CD14-positive monocyte (primary cell): ENCODE measurements around the gene MAMLD1. TPM values are rescaled to one million over a fixed set of nuclear protein-coding genes. Genes with fewer than 3 reads are reported as not detected.

Experiments used
- DNase-seq, 3 donors: peaks; one replicate each; pipeline ENCODE4 v3.0.0-alpha.2; 2011 to 2022
- H2AFZ ChIP-seq: 2 replicates; pipeline ENCODE4 v1.6.0; 2012; ENCODE audit warnings: mild to moderate bottlenecking, low read depth, low read length, inconsistent platforms; ENCODE audit not compliant: insufficient read depth, poor library complexity, severe bottlenecking
- H3K27ac ChIP-seq, 2 donors: 1 replicate in 1 of 2; 2 replicates in 1 of 2; pipeline ENCODE4 v1.5.1; 2012 to 2013; ENCODE audit warnings: low read length in 2 of 2, control low read depth in 1 of 2, inconsistent platforms in 1 of 2, low read depth in 1 of 2, mild to moderate bottlenecking in 1 of 2
- H3K27me3 ChIP-seq, 2 donors: one replicate each; pipeline versions ENCODE4 v1.6.0 to v1.6.1; 2011 to 2013; ENCODE audit warnings: low read length in 2 of 2; ENCODE audit not compliant: control insufficient read depth in 2 of 2, insufficient read depth in 2 of 2
- H3K36me3 ChIP-seq, 2 donors: replicated peaks in 1 of 2; 1 replicate in 1 of 2; 2 replicates in 1 of 2; pipeline versions ENCODE4 v1.5.1 to v1.6.1; 2012 to 2013; ENCODE audit warnings: low read length in 2 of 2, control low read depth in 1 of 2, inconsistent platforms in 1 of 2, mild to moderate bottlenecking in 1 of 2; ENCODE audit not compliant: insufficient read depth in 2 of 2, control insufficient read depth in 1 of 2
- H3K4me1 ChIP-seq, 2 donors: 1 replicate in 1 of 2; 2 replicates in 1 of 2; pipeline versions ENCODE4 v1.5.1 to v1.6.1; 2012 to 2013; ENCODE audit warnings: low read length in 2 of 2, control low read depth in 1 of 2, inconsistent platforms in 1 of 2, mild to moderate bottlenecking in 1 of 2, moderate library complexity in 1 of 2; ENCODE audit not compliant: insufficient read depth in 2 of 2, control insufficient read depth in 1 of 2
- H3K4me2 ChIP-seq: replicated peaks from 2 replicates; pipeline ENCODE3; 2012; ENCODE audit warnings: low read length, moderate library complexity, mild to moderate bottlenecking; ENCODE audit not compliant: poor library complexity, severe bottlenecking; ENCODE audit errors: extremely low read depth
- H3K4me3 ChIP-seq, 3 experiments: fragments of 200-600 bp in 1 of 3; sonication (generic) in 1 of 3; replicated peaks in 1 of 3; 1 replicate in 2 of 3; 2 replicates in 1 of 3; pipeline ENCODE4 v1.5.1; 2011 to 2013; ENCODE audit warnings: low read length in 3 of 3, mild to moderate bottlenecking in 3 of 3, control low read depth in 2 of 3, low read depth in 2 of 3, inconsistent platforms in 1 of 3, moderate library complexity in 1 of 3
- H3K79me2 ChIP-seq: 2 replicates; pipeline ENCODE4 v1.6.0; 2012; ENCODE audit warnings: mild to moderate bottlenecking, control low read depth, inconsistent platforms, low read length, moderate library complexity; ENCODE audit not compliant: insufficient read depth
- H3K9ac ChIP-seq: 2 replicates; pipeline ENCODE4 v1.6.0; 2017; ENCODE audit warnings: low read length, mild to moderate bottlenecking; ENCODE audit not compliant: insufficient read depth, poor library complexity, severe bottlenecking
- H3K9me3 ChIP-seq, 2 donors: replicated peaks in 1 of 2; 1 replicate in 1 of 2; 2 replicates in 1 of 2; pipeline versions ENCODE4 v1.5.1 to v1.6.1; 2012 to 2013; ENCODE audit warnings: low read length in 2 of 2, control low read depth in 1 of 2; ENCODE audit not compliant: control insufficient read depth in 1 of 2, insufficient read depth in 1 of 2
- H4K20me1 ChIP-seq: 2 replicates; pipeline ENCODE4 v1.6.0; 2012; ENCODE audit warnings: mild to moderate bottlenecking, low read length, control low read depth, moderate library complexity; ENCODE audit not compliant: insufficient read depth
- H3K27ac Mint-ChIP-seq, 7 donors: one replicate each; pipeline ENCODE4 v1.8.0; 2020; ENCODE audit warnings: mild to moderate bottlenecking in 7 of 7, mixed read lengths in 7 of 7, moderate library complexity in 6 of 7, inconsistent platforms in 2 of 7
- H3K27me3 Mint-ChIP-seq, 3 donors: one replicate each; pipeline ENCODE4 v1.8.0; 2021 to 2022; ENCODE audit warnings: low read depth in 3 of 3, mild to moderate bottlenecking in 3 of 3, mixed read lengths in 3 of 3, moderate library complexity in 3 of 3, inconsistent platforms in 1 of 3
- H3K36me3 Mint-ChIP-seq, 2 donors: one replicate each; pipeline ENCODE4 v1.8.0; 2020; ENCODE audit warnings: mixed read lengths in 2 of 2, inconsistent platforms in 1 of 2, mild to moderate bottlenecking in 1 of 2
- H3K4me1 Mint-ChIP-seq: one replicate; pipeline ENCODE4 v1.8.0; 2020; ENCODE audit warnings: mild to moderate bottlenecking, mixed read lengths
- H3K4me3 Mint-ChIP-seq, 2 donors: one replicate each; pipeline ENCODE4 v1.8.0; 2020; ENCODE audit warnings: mild to moderate bottlenecking in 2 of 2, mixed read lengths in 2 of 2, moderate library complexity in 1 of 2
- H3K9me3 Mint-ChIP-seq, 7 donors: one replicate each; pipeline ENCODE4 v1.8.0; 2020 to 2022; ENCODE audit warnings: mixed read lengths in 7 of 7, mild to moderate bottlenecking in 6 of 7, moderate library complexity in 6 of 7, inconsistent platforms in 2 of 7
- CTCF ChIP-seq: fragments of 200-600 bp; IDR thresholded peaks from one replicate; pipeline ENCODE4 v1.8.0; 2022; ENCODE audit warnings: antibody characterized with exemption, mild to moderate bottlenecking
- WGBS: methylation state at CpG from one replicate; pipeline ENCODE4 v1.1.5; 2013; ENCODE audit warnings: missing lambda C conversion rate; ENCODE audit not compliant: insufficient coverage; 5-methylcytosine and 5-hydroxymethylcytosine counted together
- intact Hi-C, 2 donors: fragments of 100-400 bp; cut with micrococcal nuclease; formaldehyde crosslinking; loops; one replicate each; pipeline versions ENCODE4 v1.15.0 to v1.15.1; 2023
- polyA plus RNA-seq, 3 donors: library from polyadenylated mRNA; depleted of rRNA in 1 of 3; unstranded in 2 of 3; stranded (reverse) in 1 of 3; fragments of 300-500 nt in 2 of 3; fragments of >200 nt in 1 of 3; fragmentation: Illumina TruSeq in 2 of 3; gene quantifications; 1 replicate in 2 of 3; 2 replicates in 1 of 3; pipeline ENCODE4 v1.2.3, GENCODE V29; 2012 to 2021

MAMLD1 gene
- polyA plus RNA-seq, 3 donors = not detected

- H3K27ac ChIP-seq = no peak overlapping the region
- H2AFZ ChIP-seq = no peak overlapping the region
- H3K36me3 ChIP-seq = no peaks in the 10 kb centered on the region
- Mint-ChIP-seq H3K4me1 (peaks cover 5% of the 10 kb centered on the region), H3K4me3 (no peak overlapping the region), H3K27ac (peak overlapping the region in 1 of 7 donors; percentile 72), H3K27me3 (peaks cover 3 to 6% (median 4%) of the 10 kb centered on the region in 3 donors), H3K36me3 (no peaks in the 10 kb centered on the region), H3K9me3 (no peaks in the 10 kb centered on the region)
- peaks cover 5 to 6% of the 10 kb centered on the region in 2 donors for H3K4me1 ChIP-seq
- H3K79me2 ChIP-seq = no peaks in the 10 kb centered on the region
- H3K9ac ChIP-seq = no peak overlapping the region
- no peaks in the 10 kb centered on the region for H4K20me1 ChIP-seq
- H3K27me3 ChIP-seq = no peaks in the 10 kb centered on the region
- intact Hi-C loops = no loop called here
- no peak for DNase-seq
- WGBS = 93% methylated on average over 5 of the region's 14 CpGs
- no peaks in the 10 kb centered on the region for H3K9me3 ChIP-seq
- H3K4me3 ChIP-seq = no peak overlapping the region
- TF ChIP-seq CTCF = no peak
- no peak overlapping the region for H3K4me2 ChIP-seq
Observed at GRCh38 chrX:150512461-150512901, 149.4 kb downstream of the MAMLD1 start.

GRCh38 chrX:150513544-150513943 is 150.4 kb downstream of the MAMLD1 start:
- H3K4me1 Mint-ChIP-seq = no peaks in the 10 kb centered on the region
- WGBS = 75% methylated on average over 4 of the region's 9 CpGs
- no peak overlapping the region for H3K9ac ChIP-seq
- H3K27ac Mint-ChIP-seq = no peak overlapping the region
- no peak for TF ChIP-seq CTCF
- H3K79me2 ChIP-seq = no peaks in the 10 kb centered on the region
- intact Hi-C loops = no loop called here
- H3K9me3 Mint-ChIP-seq = no peaks in the 10 kb centered on the region
- H3K4me3 Mint-ChIP-seq = no peak overlapping the region
- H3K4me3 ChIP-seq = no peak overlapping the region
- H4K20me1 ChIP-seq = no peaks in the 10 kb centered on the region
- DNase-seq = no peak
- H3K36me3 ChIP-seq = no peaks in the 10 kb centered on the region
- no peak overlapping the region for H3K27ac ChIP-seq
- no peaks in the 10 kb centered on the region for H3K27me3 ChIP-seq
- H3K4me1 ChIP-seq = no peaks in the 10 kb centered on the region
- no peaks in the 10 kb centered on the region for H3K36me3 Mint-ChIP-seq
- H3K4me2 ChIP-seq = no peak overlapping the region
- H3K27me3 Mint-ChIP-seq = peaks cover 3 to 6% (median 4%) of the 10 kb centered on the region in 3 donors
- H3K9me3 ChIP-seq = no peaks in the 10 kb centered on the region
- no peak overlapping the region for H2AFZ ChIP-seq
